Prostate gland (tissue), 2 donors: ENCODE data around the gene FAM83F.

Experiments used
- POLR2A ChIP-seq: fragments of 450-650 bp; IDR thresholded peaks from one replicate; pipeline ENCODE4 v1.6.1; 2016; ENCODE audit warnings: antibody characterized with exemption, mild to moderate bottlenecking
- POLR2AphosphoS5 ChIP-seq: sonication (generic); formaldehyde crosslinking; IDR thresholded peaks from one replicate; pipeline ENCODE4 v1.6.1; 2017; ENCODE audit warnings: antibody characterized with exemption
- TF ChIP-seq, protein P1 (sequence below), 4 experiments: fragments of 200-600 bp in 2 of 4; fragments of 450-650 bp in 2 of 4; sonication (generic) in 2 of 4; IDR thresholded peaks; 1 replicate in 3 of 4; 2 replicates in 1 of 4; pipeline ENCODE4 v1.5.1; 2016 to 2019; ENCODE audit warnings: antibody characterized with exemption in 4 of 4, mild to moderate bottlenecking in 2 of 4, moderate library complexity in 2 of 4

DNA sequence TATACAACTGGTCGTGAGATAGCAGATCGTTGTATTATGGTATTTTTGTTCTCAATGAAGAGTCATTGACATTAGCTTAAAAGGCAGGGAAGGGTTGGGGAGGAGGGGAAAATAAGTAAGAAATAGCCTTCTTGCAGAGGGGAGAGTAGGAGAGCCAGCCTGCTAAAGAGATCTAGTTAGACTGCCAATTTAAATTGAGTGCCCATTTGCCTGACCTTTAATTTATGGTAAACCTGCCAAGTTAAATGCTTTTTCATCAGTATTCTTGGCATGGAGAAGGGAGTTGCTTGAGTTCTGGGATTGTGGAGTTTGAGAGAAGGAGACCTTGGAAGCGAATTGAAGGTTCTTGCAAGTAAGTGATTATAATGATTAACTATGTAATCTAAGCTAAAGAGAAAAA lies 89.0 kb downstream of the FAM83F start:
- TF ChIP-seq POLR2A (no peak), POLR2AphosphoS5 (no peak)
- TF ChIP-seq, protein P1, sequence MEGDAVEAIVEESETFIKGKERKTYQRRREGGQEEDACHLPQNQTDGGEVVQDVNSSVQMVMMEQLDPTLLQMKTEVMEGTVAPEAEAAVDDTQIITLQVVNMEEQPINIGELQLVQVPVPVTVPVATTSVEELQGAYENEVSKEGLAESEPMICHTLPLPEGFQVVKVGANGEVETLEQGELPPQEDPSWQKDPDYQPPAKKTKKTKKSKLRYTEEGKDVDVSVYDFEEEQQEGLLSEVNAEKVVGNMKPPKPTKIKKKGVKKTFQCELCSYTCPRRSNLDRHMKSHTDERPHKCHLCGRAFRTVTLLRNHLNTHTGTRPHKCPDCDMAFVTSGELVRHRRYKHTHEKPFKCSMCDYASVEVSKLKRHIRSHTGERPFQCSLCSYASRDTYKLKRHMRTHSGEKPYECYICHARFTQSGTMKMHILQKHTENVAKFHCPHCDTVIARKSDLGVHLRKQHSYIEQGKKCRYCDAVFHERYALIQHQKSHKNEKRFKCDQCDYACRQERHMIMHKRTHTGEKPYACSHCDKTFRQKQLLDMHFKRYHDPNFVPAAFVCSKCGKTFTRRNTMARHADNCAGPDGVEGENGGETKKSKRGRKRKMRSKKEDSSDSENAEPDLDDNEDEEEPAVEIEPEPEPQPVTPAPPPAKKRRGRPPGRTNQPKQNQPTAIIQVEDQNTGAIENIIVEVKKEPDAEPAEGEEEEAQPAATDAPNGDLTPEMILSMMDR (IDR thresholded peaks at IDR 0.05) = no peak
